ENCODE data around the gene CYP26C1.

- TF ChIP-seq, protein P1, sequence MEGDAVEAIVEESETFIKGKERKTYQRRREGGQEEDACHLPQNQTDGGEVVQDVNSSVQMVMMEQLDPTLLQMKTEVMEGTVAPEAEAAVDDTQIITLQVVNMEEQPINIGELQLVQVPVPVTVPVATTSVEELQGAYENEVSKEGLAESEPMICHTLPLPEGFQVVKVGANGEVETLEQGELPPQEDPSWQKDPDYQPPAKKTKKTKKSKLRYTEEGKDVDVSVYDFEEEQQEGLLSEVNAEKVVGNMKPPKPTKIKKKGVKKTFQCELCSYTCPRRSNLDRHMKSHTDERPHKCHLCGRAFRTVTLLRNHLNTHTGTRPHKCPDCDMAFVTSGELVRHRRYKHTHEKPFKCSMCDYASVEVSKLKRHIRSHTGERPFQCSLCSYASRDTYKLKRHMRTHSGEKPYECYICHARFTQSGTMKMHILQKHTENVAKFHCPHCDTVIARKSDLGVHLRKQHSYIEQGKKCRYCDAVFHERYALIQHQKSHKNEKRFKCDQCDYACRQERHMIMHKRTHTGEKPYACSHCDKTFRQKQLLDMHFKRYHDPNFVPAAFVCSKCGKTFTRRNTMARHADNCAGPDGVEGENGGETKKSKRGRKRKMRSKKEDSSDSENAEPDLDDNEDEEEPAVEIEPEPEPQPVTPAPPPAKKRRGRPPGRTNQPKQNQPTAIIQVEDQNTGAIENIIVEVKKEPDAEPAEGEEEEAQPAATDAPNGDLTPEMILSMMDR (IDR thresholded peaks at IDR 0.05) = no peak
- no peak for TF ChIP-seq POLR2A (IDR thresholded peaks at IDR 0.05)
Observed at GRCh38 chr10:93110472-93111146, 50.0 kb downstream of the CYP26C1 start.
